HG03520 (cell line): ENCODE results near the gene VPS45.
"Not testable (repeated sequence)": the region's sequence is repeated elsewhere in the genome, so short reads cannot be mapped to it uniquely, and the experiment has no call there.

Experiments used
- ATAC-seq: cut with Tn5 transposase; IDR thresholded peaks from one replicate; pipeline ENCODE4 v1.9.1; 2021; ENCODE audit warnings: mild to moderate bottlenecking, moderate library complexity; ENCODE audit not compliant: unreplicated experiment

The VPS45 gene

GRCh38 chr1:150185481-150185880 is 117.9 kb downstream of the VPS45 start:
- no peak for ATAC-seq

DNA sequence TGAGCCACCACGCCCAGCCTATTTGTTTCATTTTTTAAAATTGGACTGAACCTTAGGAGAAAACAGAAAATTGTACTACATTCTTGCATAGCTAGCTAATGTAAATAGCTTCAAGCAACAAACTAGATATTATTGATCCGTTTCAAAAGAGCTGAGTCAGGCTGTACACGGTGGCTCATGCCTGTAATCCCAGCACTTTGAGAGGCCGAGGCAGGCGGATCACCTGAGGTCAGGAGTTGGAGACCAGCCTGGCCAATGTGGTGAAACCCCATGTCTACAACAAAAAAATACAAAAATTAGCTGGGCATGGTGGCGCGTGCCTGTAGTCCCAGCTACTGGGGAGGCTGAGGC is 118.8 kb downstream of the VPS45 start:
- not testable (repeated sequence) for ATAC-seq

- no peak for ATAC-seq
Observed at GRCh38 chr1:150186789-150187559, 119.4 kb downstream of the VPS45 start.

- no peak for ATAC-seq
Observed at GRCh38 chr1:150187560-150187931, 120.0 kb downstream of the VPS45 start.

GRCh38 chr1:150192012-150192411 is 124.4 kb downstream of the VPS45 start:
- ATAC-seq: no peak

DNA sequence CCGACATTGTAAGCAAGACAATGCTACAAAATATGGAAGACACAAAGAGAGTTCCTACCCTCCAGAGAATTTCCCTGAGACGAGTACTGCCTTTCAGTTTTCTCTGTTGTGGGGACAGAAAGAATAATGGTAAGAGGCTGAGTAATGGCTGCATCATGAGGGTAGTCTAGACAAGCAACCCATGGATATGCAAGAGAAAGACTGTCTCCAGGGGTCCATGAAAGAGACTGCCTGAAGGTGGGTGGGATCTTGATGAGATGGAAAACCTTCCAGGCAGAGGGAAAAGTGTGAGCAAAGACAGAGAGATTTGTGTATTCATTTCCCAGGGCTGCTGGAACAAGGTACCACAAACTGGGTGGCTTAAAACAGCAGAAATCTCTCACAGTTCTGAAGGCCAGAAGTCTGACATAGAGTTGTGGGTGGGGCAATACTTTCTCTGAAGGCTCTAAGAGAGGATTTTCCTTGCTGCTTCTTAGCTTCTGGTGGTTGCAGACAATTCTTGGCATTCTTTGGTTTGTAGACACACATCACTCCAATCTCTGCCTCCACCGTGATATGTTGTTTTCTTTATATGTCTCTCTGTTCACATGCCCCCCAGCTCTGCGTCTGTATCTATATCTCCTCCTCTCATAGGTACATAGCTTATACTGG is 126.9 kb downstream of the VPS45 start:
- no peak for ATAC-seq
